ENCODE data around the gene NET1.

DNA sequence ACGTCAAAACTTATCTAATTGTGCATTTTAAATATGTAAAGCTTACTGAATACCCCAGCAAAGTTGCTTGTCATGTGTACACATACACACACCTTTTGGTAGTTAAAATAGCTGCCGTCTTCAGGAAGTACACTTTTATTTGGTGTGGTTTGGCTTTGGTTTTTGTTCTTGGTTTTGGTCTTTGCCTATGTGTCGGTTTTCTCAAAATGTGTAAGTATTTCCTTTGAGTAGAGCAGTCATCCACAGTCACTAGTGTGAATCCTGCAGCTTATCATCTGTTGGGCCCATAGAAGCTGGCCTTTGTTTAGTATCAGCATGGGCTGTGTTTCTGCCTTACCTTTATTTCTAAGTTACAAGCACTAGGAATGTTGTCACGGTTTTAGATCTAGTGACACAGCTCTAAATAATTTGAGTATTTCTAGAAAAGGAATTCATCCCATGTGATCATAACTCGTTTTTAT lies 35.3 kb downstream of the NET1 start:
- TF ChIP-seq, protein P1, sequence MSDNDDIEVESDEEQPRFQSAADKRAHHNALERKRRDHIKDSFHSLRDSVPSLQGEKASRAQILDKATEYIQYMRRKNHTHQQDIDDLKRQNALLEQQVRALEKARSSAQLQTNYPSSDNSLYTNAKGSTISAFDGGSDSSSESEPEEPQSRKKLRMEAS (IDR thresholded peaks at IDR 0.05; ENCODE audit: insufficient read depth, insufficient read length) = no peak
- TF ChIP-seq, protein P2, sequence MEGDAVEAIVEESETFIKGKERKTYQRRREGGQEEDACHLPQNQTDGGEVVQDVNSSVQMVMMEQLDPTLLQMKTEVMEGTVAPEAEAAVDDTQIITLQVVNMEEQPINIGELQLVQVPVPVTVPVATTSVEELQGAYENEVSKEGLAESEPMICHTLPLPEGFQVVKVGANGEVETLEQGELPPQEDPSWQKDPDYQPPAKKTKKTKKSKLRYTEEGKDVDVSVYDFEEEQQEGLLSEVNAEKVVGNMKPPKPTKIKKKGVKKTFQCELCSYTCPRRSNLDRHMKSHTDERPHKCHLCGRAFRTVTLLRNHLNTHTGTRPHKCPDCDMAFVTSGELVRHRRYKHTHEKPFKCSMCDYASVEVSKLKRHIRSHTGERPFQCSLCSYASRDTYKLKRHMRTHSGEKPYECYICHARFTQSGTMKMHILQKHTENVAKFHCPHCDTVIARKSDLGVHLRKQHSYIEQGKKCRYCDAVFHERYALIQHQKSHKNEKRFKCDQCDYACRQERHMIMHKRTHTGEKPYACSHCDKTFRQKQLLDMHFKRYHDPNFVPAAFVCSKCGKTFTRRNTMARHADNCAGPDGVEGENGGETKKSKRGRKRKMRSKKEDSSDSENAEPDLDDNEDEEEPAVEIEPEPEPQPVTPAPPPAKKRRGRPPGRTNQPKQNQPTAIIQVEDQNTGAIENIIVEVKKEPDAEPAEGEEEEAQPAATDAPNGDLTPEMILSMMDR (IDR thresholded peaks at IDR 0.05; ENCODE audit: extremely low read depth in 1 of 2, insufficient read depth in 1 of 2, low read depth in 1 of 2, low read length in 2 of 2) = no peak
- TF ChIP-seq POLR2AphosphoS5 (IDR thresholded peaks at IDR 0.05; ENCODE audit: insufficient read depth, low read depth, low read length) = no peak
